ENCODE data around the gene KCNIP4. TPM values are rescaled to one million over a fixed set of nuclear protein-coding genes. Genes with fewer than 3 reads are reported as not detected.

Gene KCNIP4
- total and polyA plus RNA-seq, 7 donors: 0.03 TPM; not detected in 6

DNA sequence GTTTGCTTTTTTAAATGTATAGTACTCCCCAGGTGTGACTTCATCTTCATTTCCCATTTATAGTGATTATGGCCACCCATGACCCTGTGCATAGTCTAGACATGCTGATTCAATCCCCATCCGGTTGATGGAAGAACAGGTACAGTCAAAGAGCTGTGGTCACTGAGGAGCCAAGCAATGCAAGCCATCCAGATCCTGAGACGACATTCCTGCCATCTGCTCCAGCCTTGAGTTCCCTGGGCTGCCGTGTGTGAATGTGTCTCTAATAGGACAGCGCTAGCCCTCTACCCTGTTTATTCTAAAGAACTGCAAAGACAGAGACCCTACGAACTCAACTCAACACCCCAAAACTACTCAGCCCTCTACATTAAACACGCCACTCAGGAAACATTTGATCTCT, 1.7 kb downstream of the KCNIP4 start:
- H3K4me1 ChIP-seq: no peaks in the 10 kb centered on the region
- ATAC-seq (no peak), DNase-seq (no peak)
- intact Hi-C loops (cut with DNase I): no loop called here
- peaks cover 3 to 22% (median 12%) of the 10 kb centered on the region in 3 donors for H3K27me3 ChIP-seq (ENCODE audit: insufficient read depth in 3 of 3, low read length in 2 of 3)
- H3K27ac ChIP-seq: no peak overlapping the region
- no peaks in the 10 kb centered on the region for H3K36me3 ChIP-seq (ENCODE audit: insufficient read depth in 1 of 2, low read depth in 1 of 2)
- TF ChIP-seq, protein P1, sequence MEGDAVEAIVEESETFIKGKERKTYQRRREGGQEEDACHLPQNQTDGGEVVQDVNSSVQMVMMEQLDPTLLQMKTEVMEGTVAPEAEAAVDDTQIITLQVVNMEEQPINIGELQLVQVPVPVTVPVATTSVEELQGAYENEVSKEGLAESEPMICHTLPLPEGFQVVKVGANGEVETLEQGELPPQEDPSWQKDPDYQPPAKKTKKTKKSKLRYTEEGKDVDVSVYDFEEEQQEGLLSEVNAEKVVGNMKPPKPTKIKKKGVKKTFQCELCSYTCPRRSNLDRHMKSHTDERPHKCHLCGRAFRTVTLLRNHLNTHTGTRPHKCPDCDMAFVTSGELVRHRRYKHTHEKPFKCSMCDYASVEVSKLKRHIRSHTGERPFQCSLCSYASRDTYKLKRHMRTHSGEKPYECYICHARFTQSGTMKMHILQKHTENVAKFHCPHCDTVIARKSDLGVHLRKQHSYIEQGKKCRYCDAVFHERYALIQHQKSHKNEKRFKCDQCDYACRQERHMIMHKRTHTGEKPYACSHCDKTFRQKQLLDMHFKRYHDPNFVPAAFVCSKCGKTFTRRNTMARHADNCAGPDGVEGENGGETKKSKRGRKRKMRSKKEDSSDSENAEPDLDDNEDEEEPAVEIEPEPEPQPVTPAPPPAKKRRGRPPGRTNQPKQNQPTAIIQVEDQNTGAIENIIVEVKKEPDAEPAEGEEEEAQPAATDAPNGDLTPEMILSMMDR (IDR thresholded peaks at IDR 0.05): no peak
- no peak overlapping the region for H3K4me3 ChIP-seq
- no peaks in the 10 kb centered on the region for H3K9me3 ChIP-seq
- 74 to 78% (median 75%) methylated on average over 6 of the region's 6 CpGs for WGBS, 3 donors

GRCh38 chr4:21921526-21922180, 26.9 kb downstream of the KCNIP4 start:
- intact Hi-C loops (cut with DNase I): no loop called here
- WGBS, 3 donors: 41 to 70% (median 69%) methylated on average over 3 of the region's 3 CpGs
- DNase-seq: no peak

GRCh38 chr4:21915761-21916160, 32.8 kb downstream of the KCNIP4 start:
- H3K4me3 ChIP-seq: no peak overlapping the region
- intact Hi-C loops (cut with DNase I): no loop called here
- H3K27me3 ChIP-seq (ENCODE audit: insufficient read depth in 3 of 3, low read length in 2 of 3): no peaks in the 10 kb centered on the region
- no peaks in the 10 kb centered on the region for H3K9me3 ChIP-seq
- no peak overlapping the region for H3K27ac ChIP-seq
- 35 to 41% (median 38%) methylated on average over 3 of the region's 3 CpGs for WGBS, 3 donors
- H3K4me1 ChIP-seq: no peaks in the 10 kb centered on the region
- H3K36me3 ChIP-seq (ENCODE audit: insufficient read depth in 1 of 2, low read depth in 1 of 2): no peaks in the 10 kb centered on the region
- no peak for ATAC-seq
- TF ChIP-seq, protein P1 (IDR thresholded peaks at IDR 0.05): no peak
- no peak for DNase-seq

More at GRCh38 chr4:21921526-21922180, 26.9 kb downstream of the KCNIP4 start:
- no peak for ATAC-seq
- no peaks in the 10 kb centered on the region for H3K36me3 ChIP-seq (ENCODE audit: insufficient read depth in 1 of 2, low read depth in 1 of 2)
- H3K4me3 ChIP-seq: no peak overlapping the region
- no peak overlapping the region for H3K27ac ChIP-seq
- TF ChIP-seq, protein P1 (IDR thresholded peaks at IDR 0.05): no peak
- no peaks in the 10 kb centered on the region for H3K27me3 ChIP-seq (ENCODE audit: insufficient read depth in 3 of 3, low read length in 2 of 3)
- H3K9me3 ChIP-seq: no peaks in the 10 kb centered on the region
- H3K4me1 ChIP-seq: no peaks in the 10 kb centered on the region

DNA sequence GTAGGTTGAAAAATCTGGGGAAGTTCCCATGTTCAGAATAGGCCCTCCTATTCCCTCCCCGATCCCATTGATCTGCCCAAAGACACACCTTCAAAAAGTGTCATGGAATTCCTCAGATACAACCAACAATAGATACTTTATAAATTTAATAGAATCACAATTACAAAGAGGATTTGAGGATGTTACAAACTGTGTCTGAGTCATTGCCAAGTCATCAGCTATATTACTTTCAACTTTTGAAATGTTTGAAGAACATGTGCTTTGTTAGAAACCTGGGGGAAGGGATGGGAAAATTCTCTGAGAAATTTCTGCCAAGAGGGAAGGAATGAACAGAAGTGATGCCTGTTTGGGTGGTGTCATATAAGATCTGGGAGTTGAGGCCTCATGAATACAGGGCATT, 46.7 kb downstream of the KCNIP4 start:
- Histone ChIP-seq H3K36me3 (ENCODE audit: insufficient read depth in 1 of 2, low read depth in 1 of 2) (no peaks in the 10 kb centered on the region), H3K4me3 (no peak overlapping the region), H3K27ac (no peak overlapping the region), H3K9me3 (no peaks in the 10 kb centered on the region), H3K27me3 (ENCODE audit: insufficient read depth in 3 of 3, low read length in 2 of 3) (no peaks in the 10 kb centered on the region), H3K4me1 (no peaks in the 10 kb centered on the region)
- no peak for DNase-seq
- 88 to 95% (median 89%) methylated on average over 1 of the region's 1 CpG for WGBS, 3 donors
- intact Hi-C loops (cut with DNase I): no loop called here
- TF ChIP-seq, protein P1 (IDR thresholded peaks at IDR 0.05): no peak
- no peak for ATAC-seq

DNA sequence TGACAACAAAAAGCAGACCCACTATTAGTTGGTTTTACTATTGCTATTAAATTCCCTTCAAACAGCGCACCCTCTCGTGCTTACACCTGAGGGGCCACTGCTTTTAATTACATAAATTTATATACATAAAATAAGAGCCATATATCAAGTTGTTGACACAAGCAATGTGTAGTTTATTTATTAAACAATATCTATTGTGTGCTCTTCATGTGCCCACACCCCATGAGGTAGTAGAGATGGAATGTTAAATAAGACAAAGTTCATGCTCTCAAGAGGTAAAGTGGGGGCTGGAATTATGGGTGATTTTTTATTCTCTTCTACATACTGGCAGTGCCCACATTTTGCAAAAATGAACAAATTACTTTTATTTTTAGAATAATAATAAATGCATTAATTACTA, 47.3 kb downstream of the KCNIP4 start:
- Histone ChIP-seq H3K27ac (no peak overlapping the region), H3K27me3 (ENCODE audit: insufficient read depth in 3 of 3, low read length in 2 of 3) (no peaks in the 10 kb centered on the region), H3K9me3 (no peaks in the 10 kb centered on the region), H3K36me3 (ENCODE audit: insufficient read depth in 1 of 2, low read depth in 1 of 2) (no peaks in the 10 kb centered on the region), H3K4me1 (no peaks in the 10 kb centered on the region), H3K4me3 (no peak overlapping the region)
- ATAC-seq (no peak), DNase-seq (no peak)
- TF ChIP-seq, protein P1 (IDR thresholded peaks at IDR 0.05): no peak
- intact Hi-C loops (cut with DNase I): no loop called here
- WGBS, 3 donors: 86 to 93% (median 90%) methylated on average over 2 of the region's 2 CpGs

Data from psoas muscle (tissue), 8 donors.